ENCODE measurements around the gene HBD. TPM values are rescaled to one million over a fixed set of nuclear protein-coding genes. Genes with fewer than 3 reads are reported as not detected.
A peak's percentile ranks its signal among the peaks of the same experiment; 100 is the strongest.

Gene HBD
- total and polyA plus RNA-seq, 9 of the 15 experiments (the other 6 are each of a cell fraction or from before 2014, with no cell fraction given) = 11.8 to 169 (median 36.0) TPM

DNA sequence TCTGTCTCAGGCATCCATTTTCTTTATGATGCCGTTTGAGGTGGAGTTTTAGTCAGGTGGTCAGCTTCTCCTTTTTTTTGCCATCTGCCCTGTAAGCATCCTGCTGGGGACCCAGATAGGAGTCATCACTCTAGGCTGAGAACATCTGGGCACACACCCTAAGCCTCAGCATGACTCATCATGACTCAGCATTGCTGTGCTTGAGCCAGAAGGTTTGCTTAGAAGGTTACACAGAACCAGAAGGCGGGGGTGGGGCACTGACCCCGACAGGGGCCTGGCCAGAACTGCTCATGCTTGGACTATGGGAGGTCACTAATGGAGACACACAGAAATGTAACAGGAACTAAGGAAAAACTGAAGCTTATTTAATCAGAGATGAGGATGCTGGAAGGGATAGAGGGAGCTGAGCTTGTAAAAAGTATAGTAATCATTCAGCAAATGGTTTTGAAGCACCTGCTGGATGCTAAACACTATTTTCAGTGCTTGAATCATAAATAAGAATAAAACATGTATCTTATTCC lies 46.4 kb upstream of the HBD start (continued):
- TF ChIP-seq CHAMP1 (IDR thresholded peaks at IDR 0.05) (peak; percentile 76; the same call in 1 of the 2 replicates), SMAD2 (IDR thresholded peaks at IDR 0.05; ENCODE audit: low read depth, low read length) (no peak), ZFP30 (CRISPR knock-in tag; IDR thresholded peaks at IDR 0.05; ENCODE audit: borderline replicate concordance) (no peak), ETV5 (CRISPR knock-in tag; IDR thresholded peaks at IDR 0.05; ENCODE audit: low read depth) (peak; percentile 80), KLF10 (CRISPR knock-in tag; IDR thresholded peaks at IDR 0.05) (no peak), ZSCAN29 (IDR thresholded peaks at IDR 0.05) (no peak), ZNF707 (CRISPR knock-in tag; conservative IDR thresholded peaks at IDR 0.05) (0 out of 2 replicates have a peak, but pooled peaks have one; percentile 21), FOSL1 (tag; conservative IDR thresholded peaks at IDR 0.05) (peak; percentile 100), ZNF583 (CRISPR knock-in tag; IDR thresholded peaks at IDR 0.05) (peak; percentile 90; the same call in 1 of the 2 replicates), TCF3 (CRISPR knock-in tag; IDR thresholded peaks at IDR 0.05) (peak; percentile 98)
- TF ChIP-seq, protein P1, sequence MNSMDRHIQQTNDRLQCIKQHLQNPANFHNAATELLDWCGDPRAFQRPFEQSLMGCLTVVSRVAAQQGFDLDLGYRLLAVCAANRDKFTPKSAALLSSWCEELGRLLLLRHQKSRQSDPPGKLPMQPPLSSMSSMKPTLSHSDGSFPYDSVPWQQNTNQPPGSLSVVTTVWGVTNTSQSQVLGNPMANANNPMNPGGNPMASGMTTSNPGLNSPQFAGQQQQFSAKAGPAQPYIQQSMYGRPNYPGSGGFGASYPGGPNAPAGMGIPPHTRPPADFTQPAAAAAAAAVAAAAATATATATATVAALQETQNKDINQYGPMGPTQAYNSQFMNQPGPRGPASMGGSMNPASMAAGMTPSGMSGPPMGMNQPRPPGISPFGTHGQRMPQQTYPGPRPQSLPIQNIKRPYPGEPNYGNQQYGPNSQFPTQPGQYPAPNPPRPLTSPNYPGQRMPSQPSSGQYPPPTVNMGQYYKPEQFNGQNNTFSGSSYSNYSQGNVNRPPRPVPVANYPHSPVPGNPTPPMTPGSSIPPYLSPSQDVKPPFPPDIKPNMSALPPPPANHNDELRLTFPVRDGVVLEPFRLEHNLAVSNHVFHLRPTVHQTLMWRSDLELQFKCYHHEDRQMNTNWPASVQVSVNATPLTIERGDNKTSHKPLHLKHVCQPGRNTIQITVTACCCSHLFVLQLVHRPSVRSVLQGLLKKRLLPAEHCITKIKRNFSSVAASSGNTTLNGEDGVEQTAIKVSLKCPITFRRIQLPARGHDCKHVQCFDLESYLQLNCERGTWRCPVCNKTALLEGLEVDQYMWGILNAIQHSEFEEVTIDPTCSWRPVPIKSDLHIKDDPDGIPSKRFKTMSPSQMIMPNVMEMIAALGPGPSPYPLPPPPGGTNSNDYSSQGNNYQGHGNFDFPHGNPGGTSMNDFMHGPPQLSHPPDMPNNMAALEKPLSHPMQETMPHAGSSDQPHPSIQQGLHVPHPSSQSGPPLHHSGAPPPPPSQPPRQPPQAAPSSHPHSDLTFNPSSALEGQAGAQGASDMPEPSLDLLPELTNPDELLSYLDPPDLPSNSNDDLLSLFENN (IDR thresholded peaks at IDR 0.05; ENCODE audit: low read depth in 2 of 2, low read length in 2 of 2) = peak in 1 of 2 experiments; percentile 97; a peak in 2 of 4 replicates
- TF ChIP-seq, protein P2, sequence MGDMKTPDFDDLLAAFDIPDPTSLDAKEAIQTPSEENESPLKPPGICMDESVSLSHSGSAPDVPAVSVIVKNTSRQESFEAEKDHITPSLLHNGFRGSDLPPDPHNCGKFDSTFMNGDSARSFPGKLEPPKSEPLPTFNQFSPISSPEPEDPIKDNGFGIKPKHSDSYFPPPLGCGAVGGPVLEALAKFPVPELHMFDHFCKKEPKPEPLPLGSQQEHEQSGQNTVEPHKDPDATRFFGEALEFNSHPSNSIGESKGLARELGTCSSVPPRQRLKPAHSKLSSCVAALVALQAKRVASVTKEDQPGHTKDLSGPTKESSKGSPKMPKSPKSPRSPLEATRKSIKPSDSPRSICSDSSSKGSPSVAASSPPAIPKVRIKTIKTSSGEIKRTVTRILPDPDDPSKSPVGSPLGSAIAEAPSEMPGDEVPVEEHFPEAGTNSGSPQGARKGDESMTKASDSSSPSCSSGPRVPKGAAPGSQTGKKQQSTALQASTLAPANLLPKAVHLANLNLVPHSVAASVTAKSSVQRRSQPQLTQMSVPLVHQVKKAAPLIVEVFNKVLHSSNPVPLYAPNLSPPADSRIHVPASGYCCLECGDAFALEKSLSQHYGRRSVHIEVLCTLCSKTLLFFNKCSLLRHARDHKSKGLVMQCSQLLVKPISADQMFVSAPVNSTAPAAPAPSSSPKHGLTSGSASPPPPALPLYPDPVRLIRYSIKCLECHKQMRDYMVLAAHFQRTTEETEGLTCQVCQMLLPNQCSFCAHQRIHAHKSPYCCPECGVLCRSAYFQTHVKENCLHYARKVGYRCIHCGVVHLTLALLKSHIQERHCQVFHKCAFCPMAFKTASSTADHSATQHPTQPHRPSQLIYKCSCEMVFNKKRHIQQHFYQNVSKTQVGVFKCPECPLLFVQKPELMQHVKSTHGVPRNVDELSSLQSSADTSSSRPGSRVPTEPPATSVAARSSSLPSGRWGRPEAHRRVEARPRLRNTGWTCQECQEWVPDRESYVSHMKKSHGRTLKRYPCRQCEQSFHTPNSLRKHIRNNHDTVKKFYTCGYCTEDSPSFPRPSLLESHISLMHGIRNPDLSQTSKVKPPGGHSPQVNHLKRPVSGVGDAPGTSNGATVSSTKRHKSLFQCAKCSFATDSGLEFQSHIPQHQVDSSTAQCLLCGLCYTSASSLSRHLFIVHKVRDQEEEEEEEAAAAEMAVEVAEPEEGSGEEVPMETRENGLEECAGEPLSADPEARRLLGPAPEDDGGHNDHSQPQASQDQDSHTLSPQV (IDR thresholded peaks at IDR 0.05) = peak; percentile 98
- TF ChIP-seq, protein P3, sequence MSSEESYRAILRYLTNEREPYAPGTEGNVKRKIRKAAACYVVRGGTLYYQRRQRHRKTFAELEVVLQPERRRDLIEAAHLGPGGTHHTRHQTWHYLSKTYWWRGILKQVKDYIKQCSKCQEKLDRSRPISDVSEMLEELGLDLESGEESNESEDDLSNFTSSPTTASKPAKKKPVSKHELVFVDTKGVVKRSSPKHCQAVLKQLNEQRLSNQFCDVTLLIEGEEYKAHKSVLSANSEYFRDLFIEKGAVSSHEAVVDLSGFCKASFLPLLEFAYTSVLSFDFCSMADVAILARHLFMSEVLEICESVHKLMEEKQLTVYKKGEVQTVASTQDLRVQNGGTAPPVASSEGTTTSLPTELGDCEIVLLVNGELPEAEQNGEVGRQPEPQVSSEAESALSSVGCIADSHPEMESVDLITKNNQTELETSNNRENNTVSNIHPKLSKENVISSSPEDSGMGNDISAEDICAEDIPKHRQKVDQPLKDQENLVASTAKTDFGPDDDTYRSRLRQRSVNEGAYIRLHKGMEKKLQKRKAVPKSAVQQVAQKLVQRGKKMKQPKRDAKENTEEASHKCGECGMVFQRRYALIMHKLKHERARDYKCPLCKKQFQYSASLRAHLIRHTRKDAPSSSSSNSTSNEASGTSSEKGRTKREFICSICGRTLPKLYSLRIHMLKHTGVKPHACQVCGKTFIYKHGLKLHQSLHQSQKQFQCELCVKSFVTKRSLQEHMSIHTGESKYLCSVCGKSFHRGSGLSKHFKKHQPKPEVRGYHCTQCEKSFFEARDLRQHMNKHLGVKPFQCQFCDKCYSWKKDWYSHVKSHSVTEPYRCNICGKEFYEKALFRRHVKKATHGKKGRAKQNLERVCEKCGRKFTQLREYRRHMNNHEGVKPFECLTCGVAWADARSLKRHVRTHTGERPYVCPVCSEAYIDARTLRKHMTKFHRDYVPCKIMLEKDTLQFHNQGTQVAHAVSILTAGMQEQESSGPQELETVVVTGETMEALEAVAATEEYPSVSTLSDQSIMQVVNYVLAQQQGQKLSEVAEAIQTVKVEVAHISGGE (CRISPR knock-in tag; IDR thresholded peaks at IDR 0.05) = peak in 1 of 3 experiments; percentile 88; a peak in 2 of 6 replicates

Measured in K562 (cell line).